ENCODE results near the gene PIH1D2. TPM values are rescaled to one million over a fixed set of nuclear protein-coding genes. Genes with fewer than 3 reads are reported as not detected.

The PIH1D2 gene
- total and polyA plus RNA-seq, 10 of the 15 experiments (the other 5 are each of a cell fraction or from before 2014, with no cell fraction given), result 0.51 to 3.0 (median 1.5) TPM

DNA sequence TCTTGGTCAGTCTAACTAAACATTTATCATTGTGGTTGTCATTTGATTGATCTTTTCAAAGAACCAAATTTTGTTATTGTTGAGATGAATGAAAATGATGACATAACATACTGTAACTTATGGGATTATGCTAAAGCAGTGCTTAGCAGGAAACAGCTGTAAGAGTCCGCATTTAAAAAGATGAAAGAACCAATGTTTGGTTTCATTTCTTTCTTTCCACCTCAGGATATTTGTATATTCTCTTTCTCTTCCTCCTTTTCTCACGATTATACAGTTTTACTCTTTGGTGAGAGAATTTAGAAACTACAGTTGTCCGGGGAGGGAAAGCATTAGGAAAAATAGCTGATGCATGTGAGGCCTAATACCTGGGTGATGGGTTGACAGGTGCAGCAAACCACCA is 23.1 kb downstream of the PIH1D2 start (continued):
- TF ChIP-seq, protein P1, sequence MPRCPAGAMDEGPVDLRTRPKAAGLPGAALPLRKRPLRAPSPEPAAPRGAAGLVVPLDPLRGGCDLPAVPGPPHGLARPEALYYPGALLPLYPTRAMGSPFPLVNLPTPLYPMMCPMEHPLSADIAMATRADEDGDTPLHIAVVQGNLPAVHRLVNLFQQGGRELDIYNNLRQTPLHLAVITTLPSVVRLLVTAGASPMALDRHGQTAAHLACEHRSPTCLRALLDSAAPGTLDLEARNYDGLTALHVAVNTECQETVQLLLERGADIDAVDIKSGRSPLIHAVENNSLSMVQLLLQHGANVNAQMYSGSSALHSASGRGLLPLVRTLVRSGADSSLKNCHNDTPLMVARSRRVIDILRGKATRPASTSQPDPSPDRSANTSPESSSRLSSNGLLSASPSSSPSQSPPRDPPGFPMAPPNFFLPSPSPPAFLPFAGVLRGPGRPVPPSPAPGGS (IDR thresholded peaks at IDR 0.05; ENCODE audit: borderline replicate concordance, insufficient read depth, low read depth, low read length, poor library complexity, severe bottlenecking), result peak; percentile 10

DNA sequence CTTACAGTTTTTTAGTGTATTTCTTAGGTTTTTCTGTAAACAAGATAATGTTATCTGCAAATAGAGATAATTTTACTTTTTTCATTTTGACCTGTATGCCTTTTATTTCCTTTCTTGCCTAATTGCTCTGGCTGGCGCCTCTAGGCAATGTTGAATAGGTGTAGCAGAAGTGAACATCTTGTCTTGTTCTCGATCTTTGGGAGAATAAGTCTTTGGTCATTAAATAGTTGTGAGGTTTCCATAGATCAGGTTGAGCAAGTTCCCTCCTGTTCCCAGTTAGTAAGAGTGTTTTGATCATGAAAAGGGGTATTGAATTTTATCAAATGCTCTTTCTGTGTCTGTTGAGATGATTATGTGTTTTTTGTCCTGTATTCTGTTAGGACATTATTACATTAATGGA is 24.0 kb downstream of the PIH1D2 start:
- intact Hi-C loops (cut with micrococcal nuclease; ENCODE audit: unreplicated experiment), result no loop called here
- BruUV-seq (replicated peaks), result no TSS peak
- no peak for FAIRE-seq
- no peak for ATAC-seq
- Histone ChIP-seq H3K27me3 (replicated peaks in 1 of 2; ENCODE audit: control insufficient read depth in 2 of 2, insufficient read depth in 2 of 2, low read length in 1 of 2) (no peaks in the 10 kb centered on the region), H3K79me2 (ENCODE audit: control insufficient read depth, insufficient read depth, low read length) (peaks cover 3% of the 10 kb centered on the region), H3K9me3 (replicated peaks; ENCODE audit: control insufficient read depth, insufficient read depth, low read length) (no peaks in the 10 kb centered on the region; the same call in 2 of the 3 replicates), H3K4me1 (ENCODE audit: control insufficient read depth, insufficient read depth, low read length) (peaks cover 36% of the 10 kb centered on the region), H4K20me1 (ENCODE audit: control insufficient read depth, insufficient read depth) (no peaks in the 10 kb centered on the region), H3K36me3 (ENCODE audit: control insufficient read depth in 2 of 2, insufficient read depth in 2 of 2, low read length in 1 of 2) (peaks cover 1 to 23% of the 10 kb centered on the region in 2 experiments), H3K27ac (ENCODE audit: control insufficient read depth, insufficient read depth) (no peak overlapping the region), H3K4me3 (no peak overlapping the region), H3K4me2 (ENCODE audit: control insufficient read depth, insufficient read depth) (no peak overlapping the region; the same call in 1 of the 2 replicates), H2AFZ (ENCODE audit: control insufficient read depth, low read depth, low read length) (no peak overlapping the region), H3K9ac (ENCODE audit: control insufficient read depth, insufficient read depth, low read length) (no peak overlapping the region)
- in situ Hi-C loops (cut with MboI), result no loop called here
- ChIA-PET CTCF (no interaction called here), RAD21 (ENCODE audit: unreplicated experiment) (no interaction called here), SMC1A (ENCODE audit: uncharacterized antibody, unreplicated experiment) (interaction anchor here (0.9 to 2.2 kb wide), 2 partner anchors 18 to 29 kb away, joined by 3 to 8 read pairs; no protein-coding TSS in a partner anchor), POLR2A (no interaction called here)
- WGBS (ENCODE audit: insufficient coverage, insufficient replicate concordance, low lambda C conversion rate, missing lambda C conversion rate), result 45% methylated on average over 2 of the region's 2 CpGs
- TF ChIP-seq KDM1A (IDR thresholded peaks at IDR 0.05; ENCODE audit: borderline replicate concordance) (no peak), PKNOX1 (IDR thresholded peaks at IDR 0.05) (no peak), POLR2AphosphoS5 (IDR thresholded peaks at IDR 0.05; ENCODE audit: low read length) (no peak), CBFB (IDR thresholded peaks at IDR 0.05; ENCODE audit: low read depth) (no peak), YBX1 (IDR thresholded peaks at IDR 0.05) (no peak)
- DNase-seq (ENCODE audit: low read depth, low spot score), result no peak

All from GM12878 (cell line).